Measurements from ENCODE around the gene BRSK1.

BRSK1 gene

GRCh38 chr19:55355213-55355821 lies 71.5 kb downstream of the BRSK1 start:
- no peak for DNase-seq

GRCh38 chr19:55358493-55358892 lies 74.7 kb downstream of the BRSK1 start:
- no peak for DNase-seq

DNA sequence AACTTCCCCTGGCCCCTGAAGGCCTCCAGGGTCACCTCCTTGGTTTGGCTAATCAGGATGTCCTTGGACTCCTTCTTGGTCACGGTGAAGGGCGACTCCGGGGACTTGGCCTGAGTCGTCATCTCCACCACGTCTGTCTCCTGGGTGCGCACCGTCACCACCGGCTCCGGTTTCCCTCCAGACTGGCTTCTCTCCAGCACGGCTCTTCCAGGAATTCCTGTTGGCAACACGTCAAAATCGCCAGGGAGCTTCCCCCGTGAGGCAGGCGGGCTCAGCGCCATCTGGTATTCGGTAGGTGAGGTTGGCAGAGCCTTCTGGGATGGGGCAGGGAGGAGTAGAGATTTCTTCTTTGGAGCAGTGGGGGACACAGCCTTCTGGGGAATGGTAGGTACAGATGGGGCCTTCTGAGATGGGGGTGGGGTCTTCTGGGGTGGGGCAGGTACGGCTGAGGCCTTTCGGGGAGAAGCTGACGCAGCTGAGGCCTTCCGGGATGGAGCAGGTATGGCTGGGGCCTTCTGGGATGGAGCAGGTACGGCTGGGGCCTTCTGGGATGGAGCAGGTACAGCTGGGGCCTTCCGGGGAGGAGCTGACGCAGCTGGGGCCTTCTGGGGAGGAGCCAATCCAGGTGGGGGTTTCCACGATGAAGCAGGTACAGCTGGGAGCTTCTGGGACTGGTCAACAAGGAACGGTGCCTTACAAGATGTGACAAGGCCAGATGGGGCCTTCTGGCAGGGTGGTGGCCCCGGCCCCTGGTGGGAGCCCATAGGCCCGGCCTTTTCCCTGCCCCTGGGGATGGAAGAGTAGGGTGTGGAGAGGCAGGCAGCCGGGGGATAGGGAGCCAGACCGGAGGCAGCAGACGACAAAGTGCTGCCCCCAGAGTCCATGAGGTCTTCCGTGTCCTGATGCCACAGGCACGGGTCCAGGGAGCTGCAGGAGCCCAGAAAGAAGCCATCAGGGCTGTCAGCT lies 75.4 kb downstream of the BRSK1 start:
- no peak for DNase-seq

DNA sequence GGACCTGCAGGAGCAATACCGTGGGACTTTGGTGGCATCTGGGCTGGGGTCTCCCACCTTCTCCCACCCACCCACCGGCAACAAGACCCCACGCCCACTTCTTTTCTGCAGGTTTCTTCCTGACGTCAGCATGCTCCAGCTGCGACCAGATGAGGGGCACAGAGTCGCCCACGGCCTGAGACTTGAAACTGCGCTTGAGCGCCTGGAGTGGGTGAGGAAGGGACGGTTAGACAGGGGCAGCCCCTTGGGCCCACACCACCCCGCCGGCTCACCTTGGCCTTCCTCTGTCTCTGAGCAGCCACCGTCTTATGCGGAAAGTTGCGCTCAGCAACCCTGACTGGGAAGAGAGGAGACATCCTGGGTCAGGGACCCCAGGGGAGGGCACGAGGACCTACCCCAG lies 77.1 kb downstream of the BRSK1 start:
- DNase-seq, result no peak

Data from fibroblast of upper back skin (primary cell).